GM20000 (cell line): ENCODE measurements around the gene ZIC5.

ENCODE experiments used
- DNase-seq: peaks from one replicate; pipeline ENCODE4 v3.0.0; 2012; ENCODE audit warnings: low spot score
- TF ChIP-seq, protein P1 (sequence below): IDR thresholded peaks from 2 replicates; pipeline ENCODE4 v1.5.1; 2012; ENCODE audit warnings: mild to moderate bottlenecking, control low read depth; ENCODE audit errors: extremely low read depth, missing control alignments

The ZIC5 gene

DNA sequence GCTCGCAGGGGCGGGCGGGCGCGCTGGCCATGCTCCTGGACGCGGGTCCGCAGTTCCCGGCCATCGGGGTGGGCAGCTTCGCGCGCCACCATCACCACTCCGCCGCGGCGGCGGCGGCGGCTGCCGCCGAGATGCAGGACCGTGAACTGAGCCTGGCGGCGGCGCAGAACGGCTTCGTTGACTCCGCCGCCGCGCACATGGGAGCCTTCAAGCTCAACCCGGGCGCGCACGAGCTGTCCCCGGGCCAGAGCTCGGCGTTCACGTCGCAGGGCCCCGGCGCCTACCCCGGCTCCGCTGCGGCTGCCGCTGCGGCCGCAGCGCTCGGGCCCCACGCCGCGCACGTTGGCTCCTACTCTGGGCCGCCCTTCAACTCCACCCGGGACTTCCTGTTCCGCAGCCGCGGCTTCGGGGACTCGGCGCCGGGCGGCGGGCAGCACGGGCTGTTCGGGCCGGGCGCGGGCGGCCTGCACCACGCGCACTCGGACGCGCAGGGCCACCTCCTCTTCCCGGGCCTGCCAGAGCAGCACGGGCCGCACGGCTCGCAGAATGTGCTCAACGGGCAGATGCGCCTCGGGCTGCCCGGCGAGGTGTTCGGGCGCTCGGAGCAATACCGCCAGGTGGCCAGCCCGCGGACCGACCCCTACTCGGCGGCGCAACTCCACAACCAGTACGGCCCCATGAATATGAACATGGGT lies 10.6 kb upstream of the ZIC5 start:
- no peak for DNase-seq
- TF ChIP-seq, protein P1, sequence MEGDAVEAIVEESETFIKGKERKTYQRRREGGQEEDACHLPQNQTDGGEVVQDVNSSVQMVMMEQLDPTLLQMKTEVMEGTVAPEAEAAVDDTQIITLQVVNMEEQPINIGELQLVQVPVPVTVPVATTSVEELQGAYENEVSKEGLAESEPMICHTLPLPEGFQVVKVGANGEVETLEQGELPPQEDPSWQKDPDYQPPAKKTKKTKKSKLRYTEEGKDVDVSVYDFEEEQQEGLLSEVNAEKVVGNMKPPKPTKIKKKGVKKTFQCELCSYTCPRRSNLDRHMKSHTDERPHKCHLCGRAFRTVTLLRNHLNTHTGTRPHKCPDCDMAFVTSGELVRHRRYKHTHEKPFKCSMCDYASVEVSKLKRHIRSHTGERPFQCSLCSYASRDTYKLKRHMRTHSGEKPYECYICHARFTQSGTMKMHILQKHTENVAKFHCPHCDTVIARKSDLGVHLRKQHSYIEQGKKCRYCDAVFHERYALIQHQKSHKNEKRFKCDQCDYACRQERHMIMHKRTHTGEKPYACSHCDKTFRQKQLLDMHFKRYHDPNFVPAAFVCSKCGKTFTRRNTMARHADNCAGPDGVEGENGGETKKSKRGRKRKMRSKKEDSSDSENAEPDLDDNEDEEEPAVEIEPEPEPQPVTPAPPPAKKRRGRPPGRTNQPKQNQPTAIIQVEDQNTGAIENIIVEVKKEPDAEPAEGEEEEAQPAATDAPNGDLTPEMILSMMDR, result no peak

DNA sequence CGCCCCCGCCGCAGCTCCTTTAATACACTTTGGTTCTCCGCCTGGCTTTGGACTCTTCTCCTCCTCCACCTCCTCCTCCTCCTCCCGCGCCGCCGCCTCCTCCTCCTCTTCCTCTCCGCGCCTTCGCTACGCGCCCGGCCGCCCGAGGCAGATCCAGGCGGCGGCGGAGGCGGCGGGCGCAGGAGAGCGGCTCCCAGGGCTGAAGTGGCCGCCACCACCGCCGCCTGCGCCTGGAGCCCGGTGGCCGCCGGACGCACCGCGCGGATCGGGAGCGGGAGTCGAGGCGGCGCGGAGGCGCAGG lies 10.1 kb upstream of the ZIC5 start, which contains the start of gene ZIC2:
TSS of gene ZIC2 (plus strand) at position 50 of the 301 bp plus-strand sequence. CDS start 281 bp downstream, outside the sequence.
- TF ChIP-seq, protein P1, result no peak
- DNase-seq, result no peak

- TF ChIP-seq, protein P1, result no peak
- no peak for DNase-seq
Observed at GRCh38 chr13:99980824-99981734, 9.5 kb upstream of the ZIC5 start.

GRCh38 chr13:99980201-99980823 lies 8.7 kb upstream of the ZIC5 start:
- TF ChIP-seq, protein P1, result peak; percentile 15
- peak; percentile 89 for DNase-seq

- no peak for DNase-seq
- TF ChIP-seq, protein P1, result no peak
Observed at GRCh38 chr13:99979453-99980200, 8.1 kb upstream of the ZIC5 start.

- DNase-seq, result no peak
- TF ChIP-seq, protein P1, result no peak
Observed at GRCh38 chr13:99978799-99979452, 7.4 kb upstream of the ZIC5 start.
